LNCaP clone FGC (cell line): ENCODE results near the gene INPPL1.

Source experiments
- DNase-seq: peaks from one replicate; pipeline ENCODE4 v3.0.0-alpha.2; 2011; ENCODE audit warnings: low read depth
- H3K4me3 ChIP-seq: 2 replicates; pipeline ENCODE4 v1.5.1; 2011; ENCODE audit warnings: mild to moderate bottlenecking, low read depth, low read length, control low read depth
- CTCF ChIP-seq: IDR thresholded peaks from 2 replicates; pipeline ENCODE4 v1.5.1; 2012; ENCODE audit warnings: mild to moderate bottlenecking; ENCODE audit not compliant: control insufficient read depth, insufficient read depth; ENCODE audit errors: extremely low read depth

Gene INPPL1

GRCh38 chr11:72233773-72234513 lies 9.4 kb downstream of the INPPL1 start:
- no peak for DNase-seq
- no peak overlapping the region for H3K4me3 ChIP-seq
- TF ChIP-seq CTCF, result no peak

- H3K4me3 ChIP-seq, result no peak overlapping the region
- no peak for TF ChIP-seq CTCF
- DNase-seq, result no peak
Measured at GRCh38 chr11:72234514-72234830, 9.9 kb downstream of the INPPL1 start.

DNA sequence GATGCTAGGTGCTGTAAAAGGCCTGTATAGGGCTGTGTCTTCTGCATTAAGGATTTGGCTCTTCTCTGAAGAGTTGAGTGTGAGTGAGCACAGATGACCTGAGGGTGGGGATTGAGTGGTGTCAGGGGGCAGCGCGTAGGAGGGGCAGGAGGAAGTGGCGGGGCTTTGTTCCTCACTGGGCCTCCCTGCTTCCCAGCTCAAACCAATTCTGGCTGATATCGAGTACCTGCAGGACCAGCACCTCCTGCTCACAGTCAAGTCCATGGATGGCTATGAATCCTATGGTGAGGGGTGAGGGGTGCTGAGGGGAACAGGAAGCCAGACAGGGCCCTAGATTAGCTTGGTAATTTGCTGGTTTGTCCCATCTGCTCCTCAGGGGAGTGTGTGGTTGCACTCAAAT lies 10.4 kb downstream of the INPPL1 start:
- no peak overlapping the region for H3K4me3 ChIP-seq
- no peak for TF ChIP-seq CTCF
- DNase-seq, result no peak

GRCh38 chr11:72235351-72236057 lies 10.9 kb downstream of the INPPL1 start:
- no peak for DNase-seq
- TF ChIP-seq CTCF, result no peak
- no peak overlapping the region for H3K4me3 ChIP-seq

- DNase-seq, result no peak
- H3K4me3 ChIP-seq, result no peak overlapping the region
- no peak for TF ChIP-seq CTCF
Measured at GRCh38 chr11:72236083-72236697, 11.6 kb downstream of the INPPL1 start.

DNA sequence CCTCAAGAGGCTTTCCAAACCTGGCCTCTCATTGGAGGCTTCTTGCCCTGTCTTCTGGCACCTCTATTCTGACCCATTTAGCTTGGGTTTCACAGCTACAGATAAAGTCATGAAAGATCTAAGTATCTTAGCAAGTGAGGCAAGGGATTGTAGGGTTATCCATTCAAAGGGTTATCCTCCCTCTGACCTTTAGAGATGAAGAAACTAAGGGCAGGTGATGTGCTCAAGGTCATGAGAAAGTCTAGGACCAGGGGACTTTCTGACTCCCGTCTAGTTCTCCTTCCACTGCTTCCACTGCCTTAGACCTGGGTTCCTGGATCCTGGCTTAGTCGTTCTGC lies 12.2 kb downstream of the INPPL1 start:
- no peak for DNase-seq
- TF ChIP-seq CTCF, result no peak
- H3K4me3 ChIP-seq, result no peak overlapping the region
